GM21390 (cell line): Measurements from ENCODE around the gene TDP1.

Experiments
- ATAC-seq: cut with Tn5 transposase; IDR thresholded peaks from one replicate; pipeline ENCODE4 v1.9.1; 2021; ENCODE audit not compliant: unreplicated experiment

The TDP1 gene

DNA sequence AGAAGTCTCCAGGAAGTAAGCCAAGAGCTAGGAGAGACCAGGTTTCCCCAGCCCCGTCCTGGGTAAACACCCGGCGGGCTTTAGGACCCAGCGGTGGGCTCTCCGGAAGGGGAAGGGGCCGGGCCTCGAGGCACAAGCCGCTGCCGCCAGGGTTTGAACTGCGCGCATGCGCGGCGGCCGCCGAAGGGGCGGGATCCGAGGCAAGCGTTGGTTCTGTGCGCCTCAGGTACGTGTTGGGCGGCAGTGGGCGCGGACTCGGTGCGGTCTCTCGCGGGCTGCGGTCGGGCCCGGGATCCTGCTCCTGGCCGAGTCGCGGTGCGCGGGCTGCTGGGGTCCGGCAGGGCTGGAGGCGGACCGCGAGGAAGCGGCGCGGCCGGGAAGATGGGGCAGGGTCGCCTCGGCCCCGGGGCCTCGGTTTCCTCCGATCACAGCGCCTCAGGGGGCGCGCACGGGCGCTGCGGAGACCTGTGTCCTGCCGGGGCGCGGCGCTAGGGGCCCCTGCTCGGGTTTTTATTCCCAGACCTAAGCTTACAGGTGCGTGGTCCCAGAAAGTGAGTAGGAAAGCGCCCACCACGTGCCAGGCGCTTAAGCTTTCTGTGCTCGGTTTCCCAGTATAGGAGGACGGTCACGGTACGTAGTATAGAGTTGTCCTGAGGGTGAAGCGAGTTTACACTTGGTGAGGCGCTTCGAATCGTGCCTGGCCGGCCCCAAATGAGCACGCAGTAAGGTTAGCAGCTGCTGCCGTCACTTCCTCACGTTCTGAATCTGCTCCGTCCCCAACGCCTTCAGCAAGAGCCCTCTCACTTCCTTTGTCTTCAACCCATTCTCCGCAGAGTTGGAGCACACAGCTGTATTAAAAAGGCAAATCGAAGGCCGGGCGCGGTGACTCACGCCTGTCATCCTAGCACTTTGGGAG lies at the start of gene TDP1:
TDP1 (plus strand) TSS at position 183 of the 916 bp plus-strand sequence. CDS start 7,188 bp downstream, outside the sequence.
- ATAC-seq, result peak; percentile 59

DNA sequence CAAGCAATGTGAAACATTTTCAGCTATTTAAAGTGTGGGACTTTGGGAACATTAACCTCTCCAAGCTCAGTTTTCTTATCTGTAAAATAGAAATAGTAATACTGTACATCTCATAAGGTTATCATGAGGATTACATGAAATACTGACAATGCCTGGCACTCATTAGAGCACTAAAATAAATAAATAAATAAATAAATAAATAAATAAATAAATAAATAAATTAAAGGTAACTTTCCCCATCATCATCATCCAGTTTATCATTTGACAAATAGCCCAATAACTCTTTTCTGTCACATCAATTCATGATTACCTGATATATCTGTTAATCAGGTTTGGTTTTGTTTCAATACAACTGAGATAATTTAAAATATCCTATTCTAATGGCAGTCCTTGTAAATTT lies 49.7 kb upstream of the TDP1 start:
- ATAC-seq, result no peak

DNA sequence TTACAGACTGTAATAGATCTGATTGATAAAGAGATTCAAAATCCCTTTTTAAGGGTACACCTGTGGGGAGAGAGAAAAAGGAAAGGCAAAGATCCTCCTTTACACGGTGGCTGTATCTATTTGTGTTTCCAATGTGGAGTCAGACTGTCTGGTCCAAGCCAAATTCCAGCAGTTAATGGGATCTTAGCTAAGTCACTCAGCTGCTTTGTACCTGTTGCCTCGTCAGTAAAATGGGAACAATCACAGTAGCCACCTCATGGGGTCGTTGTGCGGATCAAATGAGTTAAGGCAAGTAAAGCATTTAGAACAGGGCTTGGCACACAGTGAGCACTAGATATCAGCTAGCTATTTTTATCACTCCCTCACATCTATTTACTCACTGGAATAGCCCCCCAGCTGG lies 48.1 kb upstream of the TDP1 start:
- ATAC-seq, result no peak

DNA sequence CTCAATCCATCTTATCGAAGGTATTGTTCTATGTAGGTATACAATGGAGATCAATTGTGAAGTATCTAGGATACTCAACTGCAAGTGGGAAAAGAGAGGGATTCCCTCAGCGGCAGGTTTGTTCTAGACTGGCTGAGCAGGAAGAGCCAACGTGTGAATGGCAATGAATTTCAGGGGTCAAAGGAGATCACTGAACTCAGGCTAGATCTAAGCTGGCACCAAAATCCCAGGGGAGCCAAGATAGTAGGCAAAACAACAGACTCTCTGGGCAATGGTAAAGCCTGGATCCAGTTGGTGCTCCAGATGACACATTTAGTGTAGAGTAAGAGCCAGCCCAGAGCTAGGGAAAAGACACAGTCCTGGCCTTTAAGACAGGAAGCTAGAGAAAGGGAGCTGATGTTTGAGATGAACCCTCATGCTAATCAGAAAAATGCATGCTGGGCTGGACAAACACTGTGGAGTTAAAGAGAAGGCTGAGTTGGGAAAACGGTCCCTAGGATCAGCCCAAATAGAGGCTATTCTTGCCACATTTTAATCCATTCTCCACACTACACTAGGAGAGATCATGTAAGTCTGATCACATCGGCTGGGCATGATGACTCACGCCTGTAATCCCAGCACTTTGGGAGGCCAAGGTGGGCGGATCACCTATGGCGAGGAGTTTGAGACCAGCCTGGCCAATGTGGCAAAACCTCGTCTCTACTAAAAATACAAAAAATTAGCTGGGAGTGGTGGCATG lies 46.8 kb upstream of the TDP1 start:
- ATAC-seq, result no peak

DNA sequence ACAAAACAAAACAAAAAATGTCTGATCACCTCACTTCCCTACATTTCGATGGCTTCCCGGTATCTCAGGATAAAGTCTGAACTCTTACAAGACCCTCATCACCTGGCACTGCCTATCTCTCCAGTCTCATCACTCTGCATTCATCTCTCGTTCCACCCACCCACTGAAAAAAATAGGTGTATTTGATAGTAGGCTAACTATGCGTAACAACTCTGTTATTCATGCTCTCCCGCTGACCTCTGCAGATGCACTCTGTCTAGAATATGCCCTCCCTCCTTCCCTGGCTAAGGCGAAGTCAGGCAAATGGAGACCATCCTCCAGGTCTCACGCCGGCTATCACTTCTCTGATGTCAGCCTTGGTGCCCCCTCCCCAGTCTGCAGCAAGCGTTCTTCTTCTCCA lies 46.1 kb upstream of the TDP1 start:
- no peak for ATAC-seq

DNA sequence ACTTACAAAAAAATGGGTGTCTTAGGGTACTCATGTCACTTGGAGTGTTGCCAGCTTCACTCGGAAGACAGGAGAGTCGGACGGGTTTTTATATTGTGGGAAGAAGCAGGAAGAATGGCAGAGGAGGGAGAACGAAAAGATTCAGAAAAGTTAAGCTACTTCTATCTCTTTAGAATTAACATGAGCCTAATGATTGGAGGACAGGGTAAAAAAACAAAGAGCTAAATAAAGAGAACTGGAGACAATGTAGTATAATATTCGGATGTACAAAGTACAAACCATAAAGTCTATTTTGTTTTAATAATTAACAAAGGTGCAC lies 45.1 kb upstream of the TDP1 start:
- no peak for ATAC-seq

DNA sequence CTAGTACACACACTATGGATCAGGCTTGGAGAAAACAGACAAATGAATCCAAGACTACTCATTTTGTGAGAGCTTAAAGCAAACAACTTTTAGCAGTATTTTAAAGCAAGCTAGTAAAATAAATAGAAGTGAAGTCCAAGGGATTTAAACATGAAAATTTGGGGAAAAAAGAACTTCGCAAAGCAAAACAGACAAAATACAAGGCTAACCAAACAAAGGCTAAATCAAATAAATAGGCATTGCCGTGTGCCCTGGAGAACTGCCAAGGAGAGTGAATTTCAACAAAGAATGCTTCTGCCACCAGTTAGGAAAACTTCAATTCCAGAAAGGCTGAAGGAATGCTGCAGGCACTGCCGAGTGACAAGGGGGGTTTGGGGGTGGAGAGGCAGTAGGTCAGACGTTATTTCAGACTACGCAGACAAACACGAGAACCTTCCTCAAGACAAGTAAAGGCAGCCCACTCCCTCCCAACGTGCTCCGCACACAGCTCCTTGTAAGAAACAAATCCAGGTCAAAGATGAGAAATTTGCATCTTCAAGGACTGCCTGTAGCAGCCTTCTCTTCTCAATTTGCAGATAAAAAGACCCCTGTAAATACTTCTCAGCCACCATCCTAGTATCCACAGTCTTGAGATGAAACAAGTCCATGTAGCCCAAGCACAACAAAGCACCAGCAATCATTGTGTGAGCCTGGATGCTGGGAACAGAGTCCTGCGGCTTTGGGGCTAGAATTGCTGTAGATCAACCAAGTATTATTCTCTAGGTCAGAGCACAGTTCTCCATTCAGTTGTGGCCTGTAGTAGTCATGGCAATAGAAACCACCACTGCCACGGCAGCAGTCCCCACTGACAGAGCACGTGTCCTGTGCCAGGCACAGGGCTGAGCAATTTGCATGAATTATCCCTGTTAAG lies 44.5 kb upstream of the TDP1 start:
- ATAC-seq, result no peak

DNA sequence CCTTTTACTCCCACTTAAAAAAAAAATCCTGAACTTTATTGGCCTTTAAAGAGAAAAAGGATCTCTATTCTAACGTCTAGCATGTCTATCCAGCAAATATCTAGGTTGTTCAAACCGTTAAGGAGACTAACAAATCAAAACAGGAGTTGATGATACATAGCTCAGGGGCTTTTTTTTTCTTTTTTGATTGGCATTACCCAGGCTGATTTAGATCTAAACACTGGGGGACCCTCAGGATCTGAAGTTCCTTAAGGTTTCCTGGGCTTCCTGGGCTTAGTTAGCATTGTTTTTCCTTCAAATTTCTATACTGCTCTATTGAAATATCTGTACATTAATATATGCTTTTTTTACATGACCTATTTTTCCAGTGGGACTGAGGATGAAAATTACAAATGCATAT lies 43.5 kb upstream of the TDP1 start:
- no peak for ATAC-seq

DNA sequence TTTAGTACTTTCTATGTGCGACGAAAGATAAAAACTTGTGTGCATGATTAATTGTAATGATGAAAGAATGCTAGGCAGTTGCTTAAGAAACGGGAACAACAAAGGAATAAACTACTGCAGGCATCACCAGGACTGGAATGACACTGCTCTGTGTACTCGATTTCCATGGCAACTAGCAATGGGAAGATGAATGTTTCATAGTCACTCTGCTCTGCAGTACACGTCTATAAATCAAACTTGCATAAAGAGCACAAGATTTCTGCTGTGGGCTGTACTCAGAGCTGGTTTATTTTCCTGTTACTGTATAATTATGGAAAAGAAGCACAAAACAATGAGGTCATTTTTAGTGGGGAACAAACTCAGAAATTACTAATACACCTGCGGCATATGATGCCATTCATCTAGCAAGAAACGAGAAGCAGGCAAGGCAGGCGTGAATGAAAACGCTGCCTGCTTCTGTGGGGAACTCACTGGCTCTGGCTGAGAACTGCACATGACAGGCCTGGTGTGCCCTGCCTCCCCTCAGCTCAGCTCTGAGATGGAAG lies 43.0 kb upstream of the TDP1 start:
- no peak for ATAC-seq

DNA sequence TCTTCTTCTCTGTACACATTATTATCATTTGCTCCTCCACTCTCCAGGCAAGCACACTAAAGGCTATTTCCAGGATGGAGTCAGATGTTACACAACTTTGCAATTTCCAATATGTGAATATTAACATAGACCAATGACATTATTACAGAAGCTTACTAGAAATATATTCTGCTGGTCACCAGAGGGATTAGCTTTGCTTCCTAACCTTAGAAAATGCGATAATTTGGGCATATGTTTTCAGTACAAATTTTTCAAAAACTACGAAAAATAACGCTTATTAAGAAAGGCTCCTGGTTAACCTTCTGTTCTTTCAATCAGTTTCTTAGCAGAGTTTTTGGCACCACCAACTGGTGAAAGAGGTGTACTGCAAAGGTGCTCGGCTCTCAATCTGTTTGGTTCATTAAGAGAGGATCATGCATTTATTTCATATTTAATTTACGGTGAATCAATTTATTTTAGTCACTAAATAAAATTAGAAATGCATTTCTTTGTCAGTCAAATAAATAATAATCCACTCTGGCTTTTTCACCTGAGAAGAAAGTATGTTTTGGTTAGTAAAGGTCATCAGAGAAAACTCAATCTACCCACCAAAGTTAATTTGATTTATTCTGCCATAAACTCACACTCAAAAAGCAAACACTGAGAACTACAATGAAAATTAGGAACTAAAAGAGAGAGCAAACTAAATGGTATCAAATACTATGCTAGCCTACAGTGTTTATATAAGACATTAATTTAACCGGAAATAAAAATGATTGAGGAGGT lies 40.4 kb upstream of the TDP1 start:
- peak; percentile 58 for ATAC-seq

DNA sequence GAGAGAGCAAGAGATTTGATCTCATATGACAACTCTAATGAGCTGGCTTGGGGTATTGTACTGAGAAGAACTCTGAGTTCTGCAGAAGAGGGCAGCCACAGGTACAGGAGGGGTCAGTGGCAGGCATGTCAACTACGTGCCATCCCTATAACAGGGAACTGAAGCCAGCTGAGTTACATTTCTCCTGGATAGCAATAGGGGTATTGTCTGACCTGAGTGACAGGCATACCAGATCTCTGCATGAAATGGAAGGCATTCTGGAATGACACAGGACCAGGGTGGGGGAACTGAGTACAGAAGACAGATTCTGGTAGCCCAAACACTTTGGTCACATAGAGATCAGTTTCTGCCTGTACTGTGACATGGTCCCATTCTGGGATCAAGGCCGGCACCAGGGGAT lies 37.0 kb upstream of the TDP1 start:
- ATAC-seq, result no peak

DNA sequence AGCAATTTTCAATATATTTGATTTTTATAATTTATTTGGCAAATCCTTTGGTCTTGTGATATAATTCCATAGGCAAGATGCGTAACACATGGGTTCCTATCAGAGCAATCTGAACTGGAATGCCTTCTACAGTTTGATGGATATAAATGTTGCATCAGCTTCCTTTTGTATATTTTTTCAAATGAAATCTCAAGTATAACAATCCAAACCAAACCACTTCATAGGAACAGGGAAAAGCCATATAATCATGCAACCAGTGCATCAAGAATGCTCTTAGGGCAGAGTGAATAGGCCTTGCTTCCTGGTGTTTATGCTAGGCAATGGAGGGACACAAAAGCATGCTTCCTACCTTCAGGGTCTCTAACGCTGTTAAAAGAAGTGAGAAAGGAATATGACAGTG lies 35.7 kb upstream of the TDP1 start:
- no peak for ATAC-seq

DNA sequence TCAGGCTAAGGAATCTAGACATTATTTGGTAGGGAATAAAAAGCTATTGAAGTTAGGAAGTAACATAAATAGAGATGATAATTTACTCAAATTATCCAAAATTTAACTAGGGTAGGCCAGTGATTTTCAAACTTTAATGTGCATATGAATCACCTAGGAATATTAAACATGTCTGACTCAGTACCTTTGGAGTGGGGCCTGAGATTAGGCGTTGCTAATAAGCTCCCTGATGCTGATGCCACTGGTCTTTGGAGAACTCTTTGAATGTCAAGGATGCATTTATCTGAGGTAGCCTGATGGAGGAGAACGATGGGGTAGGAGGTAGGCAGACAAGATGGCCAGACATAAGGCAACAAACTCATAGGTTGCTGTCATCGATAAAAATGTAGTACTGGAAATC lies 34.4 kb upstream of the TDP1 start:
- ATAC-seq, result no peak

DNA sequence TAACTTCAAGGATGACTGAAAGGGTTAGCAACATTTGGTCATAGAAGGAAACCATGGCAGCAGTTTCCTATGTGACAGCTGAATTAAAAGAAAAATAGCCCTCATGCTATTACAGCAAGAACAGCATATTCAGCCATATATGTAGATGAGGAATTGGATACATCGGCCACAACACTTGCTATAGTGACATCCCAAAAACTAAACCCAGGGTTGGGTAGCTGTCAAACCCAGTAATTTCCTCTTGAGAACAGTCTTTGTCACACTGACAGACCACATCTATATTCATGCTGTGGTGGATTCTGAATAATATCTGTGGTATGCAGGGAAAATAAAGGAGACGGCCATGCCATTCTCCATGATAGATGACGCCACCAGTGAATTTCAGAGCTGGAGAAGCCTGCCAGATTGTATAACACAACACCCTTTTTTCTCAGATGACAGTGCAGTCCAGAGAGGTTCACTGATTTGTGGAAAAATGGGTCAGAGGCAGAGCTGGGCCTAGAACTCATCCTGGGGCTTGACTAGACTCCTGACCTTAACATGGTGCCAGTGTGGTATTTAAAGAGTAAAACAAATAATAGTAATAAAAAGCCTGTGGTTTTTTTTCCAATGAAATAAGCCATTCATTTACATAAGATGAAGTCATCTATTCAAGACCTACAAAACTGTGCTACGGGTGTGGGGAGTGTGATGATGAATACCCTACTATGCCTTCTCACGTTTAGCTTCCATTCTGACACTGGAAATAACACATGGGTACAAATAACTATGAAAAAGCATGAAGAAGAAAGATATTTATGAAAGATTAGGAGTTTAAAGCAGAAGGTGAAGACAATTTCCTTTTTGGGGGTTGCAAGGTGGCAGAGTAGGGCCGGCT lies 33.5 kb upstream of the TDP1 start:
- no peak for ATAC-seq

DNA sequence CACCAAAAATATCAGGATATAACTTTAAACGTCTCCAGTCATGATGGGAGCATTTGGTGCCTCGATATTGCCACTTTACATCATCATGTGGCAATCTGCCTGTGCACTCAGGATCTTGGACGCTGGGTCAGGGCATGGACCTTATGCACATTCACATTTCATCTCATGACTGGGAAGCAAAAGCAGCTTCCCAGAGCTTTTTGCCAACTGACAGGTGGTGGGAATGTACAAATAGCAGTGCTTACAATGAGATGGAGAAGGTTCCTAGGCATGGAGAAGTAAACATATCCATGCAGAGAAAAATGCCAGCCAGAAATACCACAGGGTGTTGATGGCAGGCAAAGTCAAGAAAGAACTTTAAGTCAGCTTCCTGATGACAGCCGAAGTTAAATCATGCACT lies 31.5 kb upstream of the TDP1 start:
- no peak for ATAC-seq

DNA sequence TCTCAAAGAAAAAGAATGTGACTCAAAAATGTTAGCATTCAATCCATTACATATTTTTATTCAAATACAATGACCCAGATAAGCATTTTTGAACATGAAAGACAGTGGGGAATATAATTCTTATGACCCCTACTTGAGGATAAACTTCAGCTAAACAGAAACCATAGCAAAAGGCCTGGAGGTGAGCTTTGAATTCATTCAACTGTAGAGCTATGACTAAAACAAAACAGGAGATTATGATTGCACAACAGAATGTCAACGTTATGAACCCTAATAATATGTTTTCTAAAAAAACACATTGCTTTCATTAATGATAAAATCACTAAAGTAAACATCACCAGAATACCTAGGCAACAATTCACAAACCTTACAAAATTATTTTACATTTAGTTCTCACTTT lies 29.0 kb upstream of the TDP1 start:
- ATAC-seq, result no peak

DNA sequence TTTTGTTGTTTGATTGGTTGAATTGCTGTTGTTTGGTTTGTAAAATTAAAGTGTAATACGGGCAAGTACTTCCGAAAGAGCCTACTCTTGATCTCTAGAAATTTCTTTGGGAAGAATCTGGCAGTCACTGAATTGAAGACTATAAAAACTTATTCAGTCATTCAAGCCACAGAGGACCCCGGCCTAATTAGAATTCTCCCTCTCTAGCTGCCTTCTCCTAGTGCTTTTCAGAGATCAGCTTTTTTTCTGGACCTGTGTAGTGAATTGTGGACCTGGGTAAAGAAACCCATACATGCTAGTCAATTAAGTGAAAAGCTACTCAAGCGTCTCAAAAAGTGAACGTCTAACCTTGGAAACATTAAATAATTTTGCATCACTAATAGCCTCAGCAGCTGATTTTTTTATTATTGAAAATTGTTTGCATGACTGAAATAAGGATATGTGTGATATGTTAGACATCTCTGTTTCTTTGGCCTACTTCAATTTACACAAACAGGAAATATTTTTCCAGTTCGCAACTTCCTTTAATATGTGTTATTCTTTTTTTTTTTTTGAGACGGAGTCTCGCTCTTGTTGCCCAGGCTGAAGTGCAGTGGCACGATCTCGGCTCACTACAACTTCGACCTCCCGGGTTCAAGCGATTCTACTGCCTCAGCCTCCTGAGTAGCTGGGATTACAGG lies 28.4 kb upstream of the TDP1 start:
- no peak for ATAC-seq

DNA sequence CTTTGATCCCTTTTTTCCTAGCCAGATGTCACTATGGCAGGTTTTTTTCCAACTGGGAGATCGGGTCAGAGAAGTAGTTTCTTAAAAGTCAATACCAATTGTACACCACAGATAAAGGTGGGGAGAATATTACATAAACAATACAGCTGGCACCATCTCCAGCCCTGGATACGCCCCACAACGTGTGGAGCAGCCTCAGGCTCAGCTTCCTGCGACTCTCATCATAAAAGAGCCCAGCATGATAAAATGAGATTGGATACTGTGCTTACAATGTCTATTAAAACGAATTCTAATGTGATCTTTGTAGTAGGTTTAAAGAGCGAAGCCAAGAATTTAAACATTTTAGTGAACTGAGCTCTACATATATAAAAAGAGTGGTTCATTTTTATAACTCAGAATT lies 22.7 kb upstream of the TDP1 start:
- no peak for ATAC-seq

DNA sequence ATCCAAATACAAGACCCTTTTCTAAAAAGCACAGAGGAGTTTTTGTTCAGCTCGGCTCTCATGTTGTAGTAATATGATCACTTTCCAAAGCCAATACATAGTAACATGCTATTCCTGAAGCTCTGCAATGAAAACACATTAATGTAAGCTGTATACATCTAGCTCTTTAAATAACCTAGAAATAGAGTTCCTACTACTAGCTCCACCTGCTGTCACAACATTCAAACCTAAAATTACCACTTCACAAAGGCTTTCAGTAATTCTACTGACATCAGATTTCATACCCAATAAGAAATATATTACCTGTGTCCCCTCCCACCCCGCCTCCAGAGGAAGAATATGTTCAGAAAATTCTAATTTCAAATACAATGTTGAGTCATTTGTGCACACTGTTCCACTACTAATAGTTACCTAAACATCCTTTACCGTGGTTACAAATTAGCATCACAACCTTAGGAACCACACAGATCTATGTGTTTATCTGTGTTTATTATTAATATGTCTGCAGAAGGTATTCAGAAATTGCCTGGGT lies 19.0 kb upstream of the TDP1 start:
- no peak for ATAC-seq
